NOMO-1 treated with DMSO at 0.1 percent for 48 hours (cell line): ENCODE data around the gene CD300H.
A peak's percentile ranks its signal among the peaks of the same experiment; 100 is the strongest.
"Not testable (repeated sequence)": the region's sequence is repeated elsewhere in the genome, so short reads cannot be mapped to it uniquely, and the experiment has no call there.

Source experiments
- DNase-seq: peaks from one replicate; lab custom pipeline; 2025; ENCODE audit not compliant: unreplicated experiment; lab: John Stamatoyannopoulos, UW

The CD300H gene

DNA sequence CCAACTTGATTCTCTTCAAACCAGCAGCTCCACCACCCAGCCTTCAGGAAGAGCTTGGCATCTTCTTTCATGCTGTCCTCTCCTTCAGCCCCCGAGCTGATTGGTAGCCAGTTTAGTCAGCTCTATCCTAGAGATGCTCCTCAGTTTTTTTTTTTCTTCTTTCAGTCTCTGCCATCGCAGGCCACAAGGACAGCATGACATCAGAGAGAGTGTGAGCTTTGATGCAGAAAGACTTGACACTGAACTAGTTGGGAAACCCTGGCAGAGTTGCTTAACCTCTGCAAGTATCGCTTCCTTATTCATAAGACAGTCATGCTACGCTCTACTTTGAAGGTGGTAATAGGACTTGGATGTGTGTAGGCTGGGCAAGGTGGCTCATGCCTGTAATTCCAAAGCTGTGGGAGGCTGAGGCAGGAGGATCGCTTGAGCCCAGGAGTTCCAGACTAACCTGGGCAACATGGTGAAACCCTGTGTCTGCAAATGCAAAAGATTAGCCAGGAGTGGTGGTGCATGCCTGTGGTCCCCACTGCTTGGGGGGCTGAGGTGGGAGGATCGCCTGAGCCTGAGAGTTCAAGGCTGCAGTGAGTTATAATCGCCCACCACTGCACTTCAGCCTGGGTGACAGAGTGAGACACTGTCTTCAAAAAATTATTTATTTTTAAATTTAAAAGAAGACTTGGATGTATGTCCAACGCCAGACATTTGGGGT, 38.7 kb downstream of the CD300H start:
- peak; percentile 99 for DNase-seq

- no peak for DNase-seq
These were observed 39.6 kb downstream of the CD300H start for GRCh38 chr17:74527756-74528155.

DNA sequence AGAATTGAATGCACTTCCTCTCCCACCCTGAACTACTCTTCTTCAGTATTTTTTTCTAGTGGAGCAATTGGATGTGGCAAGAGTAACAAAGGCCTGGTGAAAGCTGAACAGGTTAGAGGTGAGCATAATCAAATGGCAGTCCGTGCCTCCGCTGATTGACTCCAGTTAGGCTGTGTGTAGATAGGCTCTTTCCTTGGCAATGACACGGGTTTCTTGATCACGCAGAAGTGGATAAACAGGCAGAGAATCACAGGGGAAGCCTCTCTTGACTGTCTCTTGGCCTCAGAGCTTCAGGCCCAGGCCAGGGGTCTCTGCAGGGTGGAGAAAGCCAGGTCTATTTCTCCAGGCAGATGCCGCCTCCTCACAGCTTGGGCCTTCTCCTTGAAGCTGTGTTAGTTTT, 40.2 kb downstream of the CD300H start:
- DNase-seq: no peak

DNA sequence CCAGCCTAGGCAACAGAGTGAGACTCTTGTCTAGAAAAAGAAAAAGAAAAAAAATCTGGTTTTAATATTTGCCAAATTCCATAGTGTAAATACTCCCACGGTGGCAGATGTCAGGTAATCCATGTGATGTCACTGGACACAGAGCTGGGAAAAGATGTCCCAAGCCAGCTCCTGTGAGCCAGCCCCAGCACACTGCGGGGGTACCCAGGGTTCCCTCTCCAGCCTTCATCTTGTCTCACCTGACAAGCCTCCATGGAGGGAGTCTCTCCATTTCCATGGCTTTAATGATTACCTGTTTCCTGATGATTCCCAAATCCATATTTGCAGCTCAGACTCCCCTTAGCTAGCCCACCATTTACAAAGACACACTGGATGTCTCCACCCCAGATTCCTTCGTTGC, 40.6 kb downstream of the CD300H start:
- DNase-seq: no peak

- no peak for DNase-seq
These were observed 41.5 kb downstream of the CD300H start for GRCh38 chr17:74525781-74526288.

GRCh38 chr17:74525465-74525725, 41.9 kb downstream of the CD300H start:
- DNase-seq: no peak

DNA sequence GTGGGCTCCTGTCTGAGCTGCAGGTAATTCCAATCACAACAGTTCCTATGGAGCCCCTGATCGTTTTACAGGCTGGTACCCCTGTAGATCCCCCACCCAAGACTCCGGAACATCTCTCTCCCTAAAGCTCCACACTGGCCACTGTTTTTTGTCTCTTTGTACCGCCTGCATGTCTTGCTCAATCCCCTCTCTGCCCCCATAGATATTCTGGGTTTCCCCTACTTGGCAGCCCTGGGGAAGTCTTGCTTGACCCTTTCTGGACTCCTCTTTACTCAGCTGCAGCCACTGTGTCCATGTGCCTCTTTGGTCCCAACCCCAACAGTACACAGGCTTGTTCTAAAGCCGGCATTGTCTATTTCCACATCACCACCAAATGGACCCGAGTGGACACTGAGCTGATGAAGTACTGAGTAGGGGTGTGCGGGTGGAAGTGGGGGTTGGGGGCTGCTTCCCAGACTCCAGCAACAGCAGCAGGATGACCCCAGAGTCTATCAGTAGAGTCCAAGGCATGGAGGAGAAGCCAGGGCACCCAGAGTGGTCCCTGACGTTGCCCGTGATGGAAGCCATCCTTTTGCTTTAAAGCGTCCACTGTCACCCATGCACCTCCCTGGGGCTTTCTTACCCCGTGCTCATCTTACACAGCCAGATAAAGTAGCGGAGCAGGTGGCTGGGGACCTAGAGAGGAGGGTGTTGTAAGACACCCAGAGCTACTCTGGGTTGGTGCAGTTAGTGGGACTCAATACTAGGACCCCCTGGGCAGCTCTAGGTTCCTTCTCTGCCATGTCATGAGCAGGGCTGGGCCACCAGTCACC, 42.5 kb downstream of the CD300H start:
- no peak for DNase-seq

GRCh38 chr17:74523308-74523707, 44.0 kb downstream of the CD300H start:
- no peak for DNase-seq

- DNase-seq: no peak
These were observed 44.8 kb downstream of the CD300H start for GRCh38 chr17:74522381-74523105.

DNA sequence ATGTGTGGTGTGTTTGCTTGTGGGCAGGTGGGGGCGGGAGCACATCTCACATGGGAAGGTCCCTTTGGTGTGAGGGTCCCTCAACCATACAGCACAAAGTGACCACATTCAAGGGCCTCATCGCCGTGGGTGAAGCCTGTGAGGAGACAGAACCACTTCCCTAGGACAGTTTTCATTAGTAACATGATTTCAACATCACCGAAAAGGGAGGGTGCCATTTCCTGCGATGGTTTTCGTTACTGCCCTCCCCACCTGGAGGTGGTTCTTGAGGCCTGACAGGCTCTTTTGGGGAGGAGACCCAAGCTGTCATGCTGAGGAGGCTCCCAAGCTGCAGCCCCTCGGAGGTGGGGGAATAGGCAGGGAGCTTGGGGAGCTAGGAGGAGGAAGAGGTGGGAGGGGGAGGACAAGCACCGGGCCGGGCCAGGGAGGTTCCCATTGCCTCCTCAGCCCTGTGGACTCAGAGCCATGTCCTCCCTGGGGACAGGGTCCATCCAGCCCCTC, 45.6 kb downstream of the CD300H start:
- DNase-seq: peak; percentile 85

DNA sequence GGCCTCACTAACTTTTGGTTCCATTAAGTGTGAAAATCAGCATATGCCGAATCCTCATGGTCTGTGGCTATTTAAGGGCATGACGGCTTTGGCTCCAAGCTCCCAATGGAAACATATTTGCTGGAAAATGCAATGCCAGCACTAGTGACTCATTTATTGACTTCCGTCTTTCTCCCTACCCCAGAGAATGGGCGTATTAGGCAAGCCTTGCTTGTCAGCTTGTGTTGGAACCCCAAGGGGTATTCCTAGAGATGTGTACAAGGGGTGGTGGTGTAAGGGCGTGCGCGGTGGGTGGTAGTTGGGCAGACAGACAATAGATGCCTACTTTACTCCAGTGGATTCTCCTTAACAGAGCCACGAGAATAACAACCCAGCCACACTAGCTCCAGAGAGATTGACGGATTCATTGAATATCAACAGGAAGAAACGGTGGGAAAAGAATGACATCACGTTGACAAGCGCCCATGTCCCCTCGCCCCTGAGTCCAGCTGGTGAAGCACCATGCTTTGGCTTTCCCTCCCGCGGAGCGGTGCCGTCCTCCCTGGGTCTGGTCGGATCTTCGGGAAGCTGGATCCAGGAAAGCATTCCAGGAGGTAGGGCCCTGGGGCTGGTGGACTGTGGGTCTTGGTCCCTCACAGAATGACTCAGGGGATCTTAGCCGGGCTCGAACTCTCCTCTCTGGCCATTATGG, 46.4 kb downstream of the CD300H start:
- peak; percentile 53 for DNase-seq

GRCh38 chr17:74520016-74520434, 47.3 kb downstream of the CD300H start:
- peak; percentile 94 for DNase-seq

- DNase-seq: not testable (repeated sequence)
These were observed 48.8 kb downstream of the CD300H start for GRCh38 chr17:74518413-74518981.

DNA sequence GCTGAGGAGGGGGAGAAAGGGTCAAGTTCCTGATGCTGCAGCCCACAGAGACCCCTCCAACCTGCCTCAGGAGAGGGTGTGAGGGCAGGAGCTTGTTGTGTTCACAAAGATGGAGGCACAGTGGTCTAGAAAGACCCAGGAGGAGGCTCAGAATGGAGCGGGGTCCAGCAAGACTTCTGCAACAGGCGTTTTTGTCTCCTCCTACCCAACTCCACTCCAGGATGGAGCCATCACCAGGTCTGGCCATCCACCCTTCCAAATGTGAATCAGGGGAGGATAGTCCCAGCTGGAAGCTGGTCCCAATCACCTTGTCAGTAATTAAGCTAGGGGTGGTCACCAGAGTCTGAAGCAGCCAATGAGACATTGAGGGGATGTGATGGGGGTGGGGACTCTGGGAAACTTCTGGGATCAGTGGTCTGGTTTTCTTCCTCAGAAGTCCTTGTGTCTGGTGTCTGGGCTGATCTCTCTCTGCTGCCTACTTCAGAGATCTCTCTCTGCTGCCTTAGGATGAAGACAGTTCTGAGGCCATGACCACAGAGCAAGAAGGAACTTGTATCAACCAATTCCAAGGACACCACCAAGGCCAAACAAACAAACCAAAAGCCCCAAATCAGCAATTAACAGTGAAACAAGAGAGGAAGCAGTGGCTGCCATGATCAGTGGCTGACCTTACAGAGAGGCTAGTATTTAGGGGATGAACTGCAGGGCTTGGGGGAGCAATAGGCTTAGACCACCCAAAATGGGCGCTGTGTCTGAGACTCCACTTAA, 50.6 kb downstream of the CD300H start:
- DNase-seq: peak; percentile 8

DNA sequence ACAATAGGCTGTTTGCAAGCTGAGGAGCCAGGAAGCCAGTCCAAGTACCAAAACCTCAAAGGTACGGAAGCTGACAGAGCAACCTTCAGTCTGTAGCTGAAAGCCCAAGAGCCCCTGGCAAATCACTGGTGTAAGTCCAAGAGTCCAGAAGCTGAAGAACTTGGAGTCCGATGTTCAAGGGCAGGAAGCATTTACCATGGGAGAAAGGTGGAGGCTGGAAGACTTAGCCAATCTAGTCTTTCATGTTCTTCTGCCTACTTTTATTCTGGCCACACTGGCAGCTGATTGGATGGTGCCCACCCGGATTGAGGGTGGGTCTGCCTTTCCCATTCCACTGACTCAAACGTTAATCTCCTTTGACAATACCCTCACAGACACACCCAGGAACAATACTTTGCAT, 51.4 kb downstream of the CD300H start:
- no peak for DNase-seq

DNA sequence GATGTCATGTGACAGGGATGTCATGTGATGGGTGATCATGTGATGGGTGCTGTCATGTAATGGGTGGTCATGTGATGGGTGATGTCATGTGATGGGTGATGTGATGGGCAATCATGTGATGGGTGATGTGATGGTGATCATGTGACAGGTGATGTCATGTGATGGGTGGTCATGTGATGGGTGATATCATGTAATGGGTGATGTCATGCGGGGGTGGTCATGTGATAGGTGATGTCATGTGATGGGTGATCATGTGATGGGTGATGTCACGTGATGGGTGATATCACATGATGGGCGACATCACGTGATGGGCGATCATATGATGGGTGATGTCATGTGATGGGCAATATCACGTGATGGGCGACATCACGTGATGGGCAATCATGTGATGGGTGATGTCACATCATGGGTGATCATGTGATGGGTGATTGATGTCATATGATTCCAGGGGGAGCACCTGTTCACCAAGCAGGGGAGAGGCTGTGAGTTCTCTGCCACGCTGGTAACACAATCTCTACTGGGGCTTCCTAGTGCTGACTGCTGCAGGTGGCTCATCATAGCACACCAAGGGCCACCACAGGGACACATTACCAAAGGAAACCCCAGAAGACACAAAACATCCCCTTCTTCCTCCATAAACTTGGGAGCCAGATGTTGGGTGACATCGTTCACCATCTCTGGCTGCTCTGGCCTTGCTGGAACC, 52.5 kb downstream of the CD300H start:
- DNase-seq: no peak

GRCh38 chr17:74513987-74514631, 53.2 kb downstream of the CD300H start:
- DNase-seq: peak; percentile 40

DNA sequence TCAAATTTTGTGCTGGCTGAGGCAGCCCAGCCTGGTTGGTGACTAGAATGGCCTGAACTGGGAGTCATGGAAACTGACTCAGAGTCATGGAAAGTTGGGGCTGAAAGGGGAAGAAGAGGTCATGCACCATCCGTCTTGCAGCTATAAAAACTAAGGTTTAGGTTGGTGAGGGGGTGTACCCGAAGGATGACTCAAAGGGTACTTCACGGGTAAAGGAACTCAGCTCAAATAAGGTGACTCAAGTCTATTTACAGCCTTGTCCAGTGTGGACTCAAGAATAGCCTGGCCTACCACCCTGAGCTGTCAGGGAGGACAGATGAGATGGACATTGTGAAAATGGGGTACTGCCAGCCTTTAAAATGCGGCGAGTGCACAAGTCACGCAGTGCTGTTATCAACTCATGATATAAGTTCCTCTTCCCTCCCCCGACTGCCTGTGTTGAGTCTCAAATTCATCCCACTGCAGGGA, 54.7 kb downstream of the CD300H start:
- DNase-seq: peak; percentile 91

DNA sequence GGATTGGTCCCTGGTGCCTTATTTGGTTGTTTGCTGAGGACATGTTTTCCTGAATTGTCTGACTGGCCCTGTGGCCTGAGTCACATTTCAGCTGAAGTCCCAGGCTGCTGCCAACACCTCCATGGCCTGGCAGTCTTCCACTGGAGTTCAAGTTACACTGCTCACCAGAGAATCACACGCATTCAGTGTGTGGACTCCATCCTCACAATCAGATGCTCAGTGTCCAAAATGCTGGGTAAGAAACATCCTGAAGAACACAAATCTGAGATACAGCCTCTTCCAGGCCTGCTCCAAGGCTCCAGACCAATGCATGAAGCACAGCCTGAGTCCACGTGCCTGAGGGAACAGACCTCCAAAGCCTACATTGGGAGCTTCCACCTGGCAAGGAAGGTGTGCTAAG, 55.3 kb downstream of the CD300H start:
- no peak for DNase-seq
